Measurements from ENCODE around the gene KCNJ12.

The KCNJ12 gene

DNA sequence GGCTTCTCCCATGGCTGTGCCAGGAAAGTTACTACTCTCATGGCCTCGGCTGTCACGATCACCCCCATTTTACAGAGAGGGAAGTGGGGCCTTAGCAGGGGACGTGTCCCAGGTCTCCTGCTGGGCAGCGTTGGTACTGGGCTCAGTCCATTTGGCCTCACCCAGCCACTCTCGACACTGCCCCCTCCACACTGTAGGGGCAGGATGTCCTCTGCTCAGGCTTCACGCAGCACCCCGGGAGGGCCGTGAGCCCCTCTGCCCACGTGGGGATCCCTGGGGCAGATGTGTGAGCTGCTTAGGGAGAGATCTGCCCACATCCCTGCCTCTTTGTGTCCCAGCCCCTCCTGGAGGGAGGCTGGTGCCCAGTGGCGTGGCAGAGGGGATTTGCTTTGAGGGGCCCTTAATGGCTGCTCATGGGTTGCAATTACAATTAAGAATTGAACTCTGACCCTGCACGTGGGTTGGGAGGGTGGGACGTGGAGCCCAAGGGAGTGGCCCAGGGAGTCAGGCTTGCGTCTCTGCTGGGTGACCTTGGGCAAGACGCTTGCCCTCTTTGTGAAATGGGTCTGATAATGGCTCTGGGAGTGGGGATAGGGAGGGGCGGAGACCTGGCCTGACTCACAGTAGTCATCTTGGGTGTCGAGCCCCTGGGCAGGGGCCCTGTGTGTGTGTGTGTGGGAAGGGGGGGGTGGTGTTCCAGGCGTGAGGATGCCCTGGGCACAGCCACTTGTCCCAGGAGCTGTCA lies 2.3 kb upstream of the KCNJ12 start:
- no peak overlapping the region for H3K27ac ChIP-seq
- no peak for TF ChIP-seq CTCF (conservative IDR thresholded peaks at IDR 0.05)

GRCh38 chr17:21374441-21375161 lies 1.6 kb upstream of the KCNJ12 start:
- no peak overlapping the region for H3K27ac ChIP-seq
- no peak for TF ChIP-seq CTCF (conservative IDR thresholded peaks at IDR 0.05)

GRCh38 chr17:21375162-21375560 lies 996 bp upstream of the KCNJ12 start:
- no peak for TF ChIP-seq CTCF (conservative IDR thresholded peaks at IDR 0.05)
- H3K27ac ChIP-seq: peak overlapping the region; percentile 76; the same call in 1 of the 2 replicates

- H3K27ac ChIP-seq: peak overlapping the region; percentile 76
Observed at GRCh38 chr17:21375757-21376080, 438 bp upstream of the KCNJ12 start.

DNA sequence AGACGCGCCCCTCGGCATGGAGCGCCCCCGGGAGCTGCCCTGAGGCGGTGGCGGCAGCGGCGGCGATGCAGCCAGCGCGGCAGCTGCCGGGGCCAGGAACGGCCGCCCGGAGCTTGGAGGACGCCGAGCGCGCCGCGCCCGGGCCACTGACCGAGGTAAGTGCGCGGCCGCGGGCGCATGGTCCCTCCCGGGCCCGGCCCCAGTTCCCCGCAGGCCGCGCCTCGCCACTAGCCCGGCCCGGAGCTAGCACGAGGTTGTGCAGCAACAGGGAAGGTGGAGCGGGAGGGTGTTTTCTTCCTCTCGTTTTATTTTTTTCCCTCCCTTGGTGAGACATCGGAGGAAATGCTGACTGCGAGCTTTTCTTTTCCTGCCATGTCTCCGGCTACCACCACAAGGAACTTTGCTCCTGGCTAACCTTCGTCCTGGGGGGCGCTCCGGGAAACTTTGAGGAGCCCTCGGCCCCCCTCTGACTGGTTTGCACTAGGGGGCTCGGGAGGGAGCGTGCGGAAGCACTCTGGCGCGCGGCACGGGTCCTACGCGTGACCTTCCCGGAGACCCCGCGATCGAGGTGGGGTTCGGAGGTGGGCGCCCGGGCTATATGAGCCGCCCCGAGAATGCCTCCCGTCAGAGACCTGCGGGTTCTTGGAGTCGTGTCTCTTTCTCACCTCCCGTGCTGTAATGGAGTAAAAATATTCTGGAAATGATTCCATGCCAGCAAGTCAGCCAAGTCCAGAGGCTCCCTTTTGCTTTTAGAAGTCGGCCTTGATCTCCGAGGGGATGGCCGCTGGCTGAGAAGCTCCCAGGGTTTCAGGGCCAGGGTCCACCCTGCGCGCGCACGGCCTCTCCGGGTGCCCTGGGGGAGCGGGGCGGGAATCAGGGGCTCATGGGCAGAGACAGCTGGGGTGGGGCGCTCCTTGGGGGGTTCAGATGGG lies 868 bp downstream of the KCNJ12 start:
- peak overlapping the region; percentile 76 for H3K27ac ChIP-seq
- TF ChIP-seq CTCF (conservative IDR thresholded peaks at IDR 0.05): no peak

More at GRCh38 chr17:21375757-21376080, 438 bp upstream of the KCNJ12 start:
- no peak for TF ChIP-seq CTCF (conservative IDR thresholded peaks at IDR 0.05)

GRCh38 chr17:21377705-21378396 lies 1.7 kb downstream of the KCNJ12 start:
- H3K27ac ChIP-seq: no peak overlapping the region
- TF ChIP-seq CTCF (conservative IDR thresholded peaks at IDR 0.05): no peak

Data from VCaP (cell line).